Erythroblast (primary cell): ENCODE results near the gene PRIM1.

ENCODE experiments used
- GATA1 ChIP-seq: IDR thresholded peaks from 2 replicates; pipeline ENCODE4 v1.6.1; 2011; ENCODE audit warnings: low read depth, mild to moderate bottlenecking, control low read depth, low read length, moderate library complexity
- POLR2A ChIP-seq: IDR thresholded peaks from 2 replicates; pipeline ENCODE4 v1.6.1; 2011; ENCODE audit warnings: mild to moderate bottlenecking, low read length

GRCh38 chr12:56716933-56717880, 34.9 kb downstream of the PRIM1 start:
- TF ChIP-seq POLR2A = no peak
- no peak for TF ChIP-seq GATA1
